Measurements from ENCODE around the gene DNAH12.
A peak's percentile ranks its signal among the peaks of the same experiment; 100 is the strongest.

The DNAH12 gene, protein sequence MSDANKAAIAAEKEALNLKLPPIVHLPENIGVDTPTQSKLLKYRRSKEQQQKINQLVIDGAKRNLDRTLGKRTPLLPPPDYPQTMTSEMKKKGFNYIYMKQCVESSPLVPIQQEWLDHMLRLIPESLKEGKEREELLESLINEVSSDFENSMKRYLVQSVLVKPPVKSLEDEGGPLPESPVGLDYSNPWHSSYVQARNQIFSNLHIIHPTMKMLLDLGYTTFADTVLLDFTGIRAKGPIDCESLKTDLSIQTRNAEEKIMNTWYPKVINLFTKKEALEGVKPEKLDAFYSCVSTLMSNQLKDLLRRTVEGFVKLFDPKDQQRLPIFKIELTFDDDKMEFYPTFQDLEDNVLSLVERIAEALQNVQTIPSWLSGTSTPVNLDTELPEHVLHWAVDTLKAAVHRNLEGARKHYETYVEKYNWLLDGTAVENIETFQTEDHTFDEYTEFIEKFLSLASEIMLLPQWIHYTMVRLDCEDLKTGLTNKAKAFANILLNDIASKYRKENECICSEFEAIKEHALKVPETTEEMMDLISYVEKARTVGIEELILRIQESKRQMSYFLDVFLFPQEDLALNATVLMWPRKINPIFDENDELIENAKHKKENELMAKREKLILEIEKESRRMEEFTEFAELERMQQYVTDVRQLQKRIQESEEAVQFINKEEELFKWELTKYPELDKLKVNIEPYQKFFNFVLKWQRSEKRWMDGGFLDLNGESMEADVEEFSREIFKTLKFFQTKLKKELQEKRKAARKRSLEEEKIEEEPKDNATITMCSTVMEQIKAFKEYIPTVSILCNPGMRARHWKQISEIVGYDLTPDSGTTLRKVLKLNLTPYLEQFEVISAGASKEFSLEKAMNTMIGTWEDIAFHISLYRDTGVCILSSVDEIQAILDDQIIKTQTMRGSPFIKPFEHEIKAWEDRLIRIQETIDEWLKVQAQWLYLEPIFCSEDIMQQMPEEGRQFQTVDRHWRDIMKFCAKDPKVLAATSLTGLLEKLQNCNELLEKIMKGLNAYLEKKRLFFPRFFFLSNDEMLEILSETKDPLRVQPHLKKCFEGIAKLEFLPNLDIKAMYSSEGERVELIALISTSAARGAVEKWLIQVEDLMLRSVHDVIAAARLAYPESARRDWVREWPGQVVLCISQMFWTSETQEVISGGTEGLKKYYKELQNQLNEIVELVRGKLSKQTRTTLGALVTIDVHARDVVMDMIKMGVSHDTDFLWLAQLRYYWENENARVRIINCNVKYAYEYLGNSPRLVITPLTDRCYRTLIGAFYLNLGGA (N-terminal part only)

GRCh38 chr3:57544181-57545125, at the start of gene DNAH12:
Gene DNAH12 (minus strand): TSS chr3:57544344. CDS start chr3:57542870, 1,474 bp downstream.
- no peak for DNase-seq
- H3K9me3 Mint-ChIP-seq: no peaks in the 10 kb centered on the region
- no peak within 1 kb of the TSS for H3K4me3 Mint-ChIP-seq
- H3K27me3 Mint-ChIP-seq: peaks cover 9% of the 10 kb centered on the region
- H3K36me3 Mint-ChIP-seq (ENCODE audit: low read depth): no peaks in the 10 kb centered on the region
- H3K27ac Mint-ChIP-seq: no peak within 1 kb of the TSS
- H3K4me1 Mint-ChIP-seq (ENCODE audit: low read depth): peaks cover 8% of the 10 kb centered on the region

- H3K4me3 Mint-ChIP-seq: no peak overlapping the region
- H3K36me3 Mint-ChIP-seq (ENCODE audit: low read depth): peaks cover 73% of the 10 kb centered on the region
- no peak for DNase-seq
- peaks cover 54% of the 10 kb centered on the region for H3K4me1 Mint-ChIP-seq (ENCODE audit: low read depth)
- peak overlapping the region; percentile 26 for H3K27ac Mint-ChIP-seq
- no peaks in the 10 kb centered on the region for H3K9me3 Mint-ChIP-seq
- no peaks in the 10 kb centered on the region for H3K27me3 Mint-ChIP-seq
These were observed 48.2 kb upstream of the DNAH12 start for GRCh38 chr3:57592306-57592705.

GRCh38 chr3:57587905-57588304, 43.8 kb upstream of the DNAH12 start:
- Mint-ChIP-seq H3K4me3 (no peak overlapping the region), H3K27ac (no peak overlapping the region), H3K9me3 (no peaks in the 10 kb centered on the region), H3K4me1 (ENCODE audit: low read depth) (peaks cover 55% of the 10 kb centered on the region), H3K36me3 (ENCODE audit: low read depth) (peaks cover 67% of the 10 kb centered on the region), H3K27me3 (no peaks in the 10 kb centered on the region)
- DNase-seq: no peak

- Mint-ChIP-seq H3K4me3 (peak overlapping the region; percentile 27), H3K27me3 (no peaks in the 10 kb centered on the region), H3K27ac (peak overlapping the region; percentile 77), H3K9me3 (no peaks in the 10 kb centered on the region), H3K36me3 (ENCODE audit: low read depth) (peaks cover 62% of the 10 kb centered on the region), H3K4me1 (ENCODE audit: low read depth) (peaks cover 48% of the 10 kb centered on the region)
- no peak for DNase-seq
These were observed 42.6 kb upstream of the DNAH12 start for GRCh38 chr3:57586778-57587177.

- no peak overlapping the region for H3K27ac Mint-ChIP-seq
These were observed 39.4 kb upstream of the DNAH12 start for GRCh38 chr3:57583544-57583943.

DNA sequence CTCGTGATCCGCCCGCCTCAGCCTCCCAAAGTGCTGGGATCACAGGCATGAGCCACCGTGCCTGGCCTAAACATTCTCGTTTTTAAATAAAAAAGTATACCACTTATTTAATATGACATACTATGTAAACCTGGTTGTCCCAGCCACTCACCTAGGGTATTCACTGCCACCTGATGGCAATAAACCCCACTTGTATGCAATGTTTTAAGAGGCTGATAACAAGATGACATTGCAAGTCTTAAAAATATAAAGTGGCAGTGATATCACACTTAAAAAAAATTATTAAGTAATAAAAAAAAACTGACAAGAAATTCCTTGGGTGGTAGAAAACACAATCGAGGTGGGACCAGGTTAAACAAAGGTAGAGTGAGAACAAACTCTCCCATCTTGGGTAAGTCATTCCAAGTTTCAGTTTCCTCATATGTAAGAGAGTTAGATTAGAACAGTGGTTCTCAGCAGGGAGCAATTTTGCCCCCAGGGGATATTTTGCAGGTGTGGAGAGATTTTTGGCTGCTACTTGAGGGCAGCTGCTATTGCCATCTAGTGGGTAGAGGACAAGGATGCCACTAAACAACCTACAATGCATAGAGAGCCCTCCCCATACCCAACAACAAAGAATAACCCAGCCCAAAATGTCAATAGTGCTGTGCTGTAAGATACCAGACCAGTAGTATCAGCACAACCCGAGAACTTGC, 38.5 kb upstream of the DNAH12 start:
- H3K4me1 Mint-ChIP-seq (ENCODE audit: low read depth): peaks cover 35% of the 10 kb centered on the region
- H3K36me3 Mint-ChIP-seq (ENCODE audit: low read depth): peaks cover 77% of the 10 kb centered on the region
- no peak for DNase-seq
- H3K27me3 Mint-ChIP-seq: no peaks in the 10 kb centered on the region
- no peaks in the 10 kb centered on the region for H3K9me3 Mint-ChIP-seq
- H3K4me3 Mint-ChIP-seq: no peak overlapping the region
- H3K27ac Mint-ChIP-seq: peak overlapping the region; percentile 54

More at GRCh38 chr3:57583544-57583943, 39.4 kb upstream of the DNAH12 start:
- Mint-ChIP-seq H3K9me3 (no peaks in the 10 kb centered on the region), H3K27me3 (no peaks in the 10 kb centered on the region), H3K4me1 (ENCODE audit: low read depth) (peaks cover 35% of the 10 kb centered on the region), H3K4me3 (no peak overlapping the region), H3K36me3 (ENCODE audit: low read depth) (peaks cover 73% of the 10 kb centered on the region)
- no peak for DNase-seq

DNA sequence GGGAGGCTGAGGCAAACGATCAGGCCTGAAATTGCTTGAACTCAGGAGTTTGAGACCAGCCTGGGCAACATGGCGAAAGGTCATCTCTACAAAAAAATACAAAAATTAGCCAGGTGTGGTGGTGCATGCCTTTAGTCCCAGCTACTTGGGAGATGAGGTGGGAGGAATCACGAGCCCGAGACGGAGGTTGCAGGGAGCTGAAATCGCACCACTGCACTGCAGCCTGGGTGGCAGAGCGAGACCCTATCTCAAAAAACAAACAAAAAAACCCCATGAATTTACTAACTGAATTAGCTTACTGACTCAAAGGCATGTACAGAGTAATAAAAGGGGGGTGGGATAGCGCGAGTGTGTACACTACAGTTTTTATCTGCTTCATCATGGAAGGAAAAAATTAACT, 33.7 kb upstream of the DNAH12 start:
- no peaks in the 10 kb centered on the region for H3K9me3 Mint-ChIP-seq
- peak overlapping the region; percentile 16 for H3K27ac Mint-ChIP-seq

DNA sequence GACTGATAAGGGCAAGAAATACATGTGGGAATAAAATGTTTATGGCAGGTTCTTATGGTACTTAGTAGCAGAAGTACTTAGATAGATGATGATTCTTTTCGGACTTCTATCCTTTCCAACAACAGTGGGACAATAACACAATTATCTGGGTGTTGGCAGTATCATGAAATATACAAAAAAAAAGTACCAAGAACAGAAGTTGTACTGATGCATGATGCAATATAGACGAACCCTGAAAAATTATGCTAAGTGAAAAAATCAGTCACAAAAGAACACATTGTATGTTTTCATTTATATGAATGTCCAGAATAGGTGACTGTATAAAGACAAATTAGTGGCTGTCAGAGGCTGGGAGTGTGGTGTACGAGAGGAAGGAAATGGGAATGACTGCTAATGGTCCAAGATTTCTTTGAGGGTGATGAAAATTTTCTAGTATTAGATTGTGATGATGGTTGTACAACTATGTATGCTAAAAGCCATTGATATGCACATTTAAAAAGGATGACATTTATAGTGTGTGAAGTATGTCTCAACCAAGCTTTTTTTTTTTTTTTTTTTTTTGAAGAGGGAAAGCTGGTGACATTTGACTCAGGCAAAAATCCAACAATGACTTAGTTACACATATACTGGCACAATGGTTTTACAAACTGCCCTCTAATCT, 32.0 kb upstream of the DNAH12 start:
- DNase-seq: no peak
- H3K9me3 Mint-ChIP-seq: no peaks in the 10 kb centered on the region
- H3K4me3 Mint-ChIP-seq: no peak overlapping the region
- H3K27ac Mint-ChIP-seq: peak overlapping the region; percentile 75
- H3K36me3 Mint-ChIP-seq (ENCODE audit: low read depth): peaks cover 94% of the 10 kb centered on the region
- H3K27me3 Mint-ChIP-seq: no peaks in the 10 kb centered on the region
- peaks cover 24% of the 10 kb centered on the region for H3K4me1 Mint-ChIP-seq (ENCODE audit: low read depth)

More for the DNA sequence above, 33.7 kb upstream of the DNAH12 start:
- peaks cover 26% of the 10 kb centered on the region for H3K4me1 Mint-ChIP-seq (ENCODE audit: low read depth)
- peaks cover 89% of the 10 kb centered on the region for H3K36me3 Mint-ChIP-seq (ENCODE audit: low read depth)
- H3K4me3 Mint-ChIP-seq: no peak overlapping the region
- no peaks in the 10 kb centered on the region for H3K27me3 Mint-ChIP-seq
- no peak for DNase-seq

DNA sequence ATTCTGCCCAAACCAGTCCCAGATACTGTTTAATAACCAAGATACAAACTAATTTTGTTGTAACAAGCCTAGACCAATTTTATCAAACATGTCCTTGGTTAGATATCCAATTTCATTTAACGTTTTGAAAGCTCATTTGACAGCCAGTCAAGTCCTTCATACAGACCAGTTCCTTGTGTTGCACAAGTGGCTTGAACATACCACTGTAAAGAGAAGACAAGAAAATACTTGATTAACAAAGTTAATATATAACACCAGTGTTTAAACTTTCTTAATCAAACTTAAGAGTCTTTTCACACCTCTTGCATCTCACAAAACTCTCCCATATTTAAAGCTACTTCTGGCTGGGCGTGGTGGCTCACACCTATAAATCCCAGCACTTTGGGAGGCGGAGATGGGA, 28.0 kb upstream of the DNAH12 start:
- DNase-seq: no peak
- no peak overlapping the region for H3K4me3 Mint-ChIP-seq
- H3K9me3 Mint-ChIP-seq: no peaks in the 10 kb centered on the region
- peak overlapping the region; percentile 63 for H3K27ac Mint-ChIP-seq
- peaks cover 19% of the 10 kb centered on the region for H3K4me1 Mint-ChIP-seq (ENCODE audit: low read depth)
- H3K27me3 Mint-ChIP-seq: no peaks in the 10 kb centered on the region
- H3K36me3 Mint-ChIP-seq (ENCODE audit: low read depth): peaks cover 89% of the 10 kb centered on the region

- H3K27me3 Mint-ChIP-seq: no peaks in the 10 kb centered on the region
- H3K36me3 Mint-ChIP-seq (ENCODE audit: low read depth): peaks cover 89% of the 10 kb centered on the region
- H3K4me1 Mint-ChIP-seq (ENCODE audit: low read depth): peaks cover 11% of the 10 kb centered on the region
- no peaks in the 10 kb centered on the region for H3K9me3 Mint-ChIP-seq
- no peak for DNase-seq
- peak overlapping the region; percentile 66 for H3K27ac Mint-ChIP-seq
- no peak overlapping the region for H3K4me3 Mint-ChIP-seq
These were observed 26.7 kb upstream of the DNAH12 start for GRCh38 chr3:57570878-57571277.

- H3K9me3 Mint-ChIP-seq: no peaks in the 10 kb centered on the region
- no peak overlapping the region for H3K4me3 Mint-ChIP-seq
- H3K4me1 Mint-ChIP-seq (ENCODE audit: low read depth): peaks cover 8% of the 10 kb centered on the region
- H3K27me3 Mint-ChIP-seq: no peaks in the 10 kb centered on the region
- no peak overlapping the region for H3K27ac Mint-ChIP-seq
- DNase-seq: no peak
- H3K36me3 Mint-ChIP-seq (ENCODE audit: low read depth): peaks cover 85% of the 10 kb centered on the region
These were observed 25.8 kb upstream of the DNAH12 start for GRCh38 chr3:57569859-57570450.

GRCh38 chr3:57559526-57559925, 15.4 kb upstream of the DNAH12 start:
- Mint-ChIP-seq H3K4me1 (ENCODE audit: low read depth) (peaks cover 60% of the 10 kb centered on the region), H3K27me3 (no peaks in the 10 kb centered on the region), H3K36me3 (ENCODE audit: low read depth) (peaks cover 80% of the 10 kb centered on the region), H3K9me3 (no peaks in the 10 kb centered on the region), H3K4me3 (peak overlapping the region; percentile 97), H3K27ac (peak overlapping the region; percentile 76)
- DNase-seq: no peak

Data from activated T-cell treated with anti-CD3 and anti-CD28 coated beads, Interleukin-2, amount 50 U/mL, for 24 hours (primary cell).